Suprapubic skin (tissue), 4 donors: ENCODE measurements around the gene VAV2. TPM values are rescaled to one million over a fixed set of nuclear protein-coding genes. Genes with fewer than 3 reads are reported as not detected.

Experiments
- DNase-seq, 2 donors: peaks; one replicate each; pipeline ENCODE4 v3.0.0-alpha.2; 2019; ENCODE audit warnings: low spot score in 2 of 2
- H3K27ac ChIP-seq: fragments of 200-600 bp; sonication (generic); one replicate; pipeline ENCODE4 v1.5.1; 2019
- H3K27me3 ChIP-seq: fragments of 200-600 bp; sonication (generic); one replicate; pipeline ENCODE4 v1.5.1; 2019
- H3K36me3 ChIP-seq: fragments of 200-600 bp; sonication (generic); one replicate; pipeline ENCODE4 v1.5.1; 2019
- H3K4me1 ChIP-seq: fragments of 200-600 bp; sonication (generic); one replicate; pipeline ENCODE4 v1.5.1; 2019
- H3K4me3 ChIP-seq: fragments of 200-600 bp; sonication (generic); one replicate; pipeline ENCODE4 v1.5.1; 2019; ENCODE audit warnings: mild to moderate bottlenecking
- H3K9me3 ChIP-seq: fragments of 200-600 bp; sonication (generic); one replicate; pipeline ENCODE4 v1.5.1; 2019
- EP300 ChIP-seq: sonication (generic); formaldehyde crosslinking; IDR thresholded peaks from one replicate; pipeline ENCODE4 v1.6.1; 2017; ENCODE audit warnings: antibody characterized with exemption
- POLR2A ChIP-seq, 2 donors: fragments of 450-650 bp; IDR thresholded peaks; one replicate each; pipeline ENCODE4 v1.6.1; 2017; ENCODE audit warnings: antibody characterized with exemption in 2 of 2, mild to moderate bottlenecking in 2 of 2, moderate library complexity in 2 of 2
- POLR2AphosphoS5 ChIP-seq, 3 donors: sonication (generic); formaldehyde crosslinking; IDR thresholded peaks; one replicate each; pipeline ENCODE4 v1.6.1; 2017; ENCODE audit warnings: antibody characterized with exemption in 3 of 3
- WGBS: methylation state at CpG from one replicate; pipeline ENCODE4 v1.1.5; 2018; 5-methylcytosine and 5-hydroxymethylcytosine counted together
- total RNA-seq, 4 donors: library from RNA; depleted of rRNA; stranded (reverse); fragments of >200 nt; gene quantifications; one replicate each; pipeline ENCODE4 v1.1.0, GENCODE V29; 2016
- TF ChIP-seq, protein P1 (sequence below), 2 donors: fragments of 200-600 bp in 1 of 2; fragments of 450-650 bp in 1 of 2; sonication (generic) in 1 of 2; IDR thresholded peaks; one replicate each; pipeline ENCODE4 v1.5.1; 2016 to 2019; ENCODE audit warnings: antibody characterized with exemption in 2 of 2, mild to moderate bottlenecking in 1 of 2, moderate library complexity in 1 of 2

The VAV2 gene
- total RNA-seq, 4 donors from 2014 or later: 5.2 to 10.3 (median 6.4) TPM

DNA sequence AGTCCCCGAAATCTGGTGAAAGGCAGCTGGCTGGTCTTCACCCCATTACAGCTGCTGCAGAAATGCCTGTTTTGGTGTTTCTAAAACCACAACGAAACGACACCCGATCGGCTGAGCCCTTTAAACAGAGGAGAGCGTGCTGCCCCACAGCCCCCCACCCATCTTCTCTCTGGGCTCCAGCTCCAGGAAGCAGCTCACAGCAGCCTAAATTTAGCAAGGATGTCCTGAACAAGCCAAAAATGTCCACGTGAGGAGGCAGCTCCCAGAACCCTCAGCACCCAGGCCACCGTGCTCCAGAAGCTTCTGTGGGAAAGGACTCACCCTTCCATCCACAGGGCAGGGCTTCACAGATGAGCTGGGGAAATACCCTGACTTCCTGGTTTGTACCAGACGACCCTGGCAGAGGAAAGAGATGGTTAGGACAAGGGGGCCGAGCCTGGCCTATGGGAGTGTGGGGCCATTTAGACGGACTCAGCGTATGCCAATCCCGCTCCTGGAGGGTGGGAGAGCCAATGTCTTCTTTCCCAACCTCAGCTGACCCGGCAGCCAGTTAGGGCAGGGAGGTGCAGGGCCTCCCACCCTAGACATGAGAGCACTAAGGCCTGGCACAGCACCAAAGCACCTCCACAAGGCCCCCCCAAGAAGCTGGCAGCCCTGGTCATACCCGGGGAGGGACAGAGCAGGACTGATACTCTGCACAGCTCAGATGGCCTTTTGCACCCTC is 214.9 kb downstream of the VAV2 start:
- H3K27ac ChIP-seq: no peak overlapping the region
- DNase-seq: no peak
- TF ChIP-seq, protein P1, sequence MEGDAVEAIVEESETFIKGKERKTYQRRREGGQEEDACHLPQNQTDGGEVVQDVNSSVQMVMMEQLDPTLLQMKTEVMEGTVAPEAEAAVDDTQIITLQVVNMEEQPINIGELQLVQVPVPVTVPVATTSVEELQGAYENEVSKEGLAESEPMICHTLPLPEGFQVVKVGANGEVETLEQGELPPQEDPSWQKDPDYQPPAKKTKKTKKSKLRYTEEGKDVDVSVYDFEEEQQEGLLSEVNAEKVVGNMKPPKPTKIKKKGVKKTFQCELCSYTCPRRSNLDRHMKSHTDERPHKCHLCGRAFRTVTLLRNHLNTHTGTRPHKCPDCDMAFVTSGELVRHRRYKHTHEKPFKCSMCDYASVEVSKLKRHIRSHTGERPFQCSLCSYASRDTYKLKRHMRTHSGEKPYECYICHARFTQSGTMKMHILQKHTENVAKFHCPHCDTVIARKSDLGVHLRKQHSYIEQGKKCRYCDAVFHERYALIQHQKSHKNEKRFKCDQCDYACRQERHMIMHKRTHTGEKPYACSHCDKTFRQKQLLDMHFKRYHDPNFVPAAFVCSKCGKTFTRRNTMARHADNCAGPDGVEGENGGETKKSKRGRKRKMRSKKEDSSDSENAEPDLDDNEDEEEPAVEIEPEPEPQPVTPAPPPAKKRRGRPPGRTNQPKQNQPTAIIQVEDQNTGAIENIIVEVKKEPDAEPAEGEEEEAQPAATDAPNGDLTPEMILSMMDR (IDR thresholded peaks at IDR 0.05): no peak
- no peak for TF ChIP-seq POLR2A (IDR thresholded peaks at IDR 0.05)
- TF ChIP-seq EP300: no peak
- TF ChIP-seq POLR2AphosphoS5 (IDR thresholded peaks at IDR 0.05): no peak
- H3K27me3 ChIP-seq: no peaks in the 10 kb centered on the region
- H3K36me3 ChIP-seq: peaks cover 67% of the 10 kb centered on the region
- no peaks in the 10 kb centered on the region for H3K9me3 ChIP-seq
- 88% methylated on average over 15 of the region's 15 CpGs for WGBS
- H3K4me1 ChIP-seq: no peaks in the 10 kb centered on the region
- no peak overlapping the region for H3K4me3 ChIP-seq

DNA sequence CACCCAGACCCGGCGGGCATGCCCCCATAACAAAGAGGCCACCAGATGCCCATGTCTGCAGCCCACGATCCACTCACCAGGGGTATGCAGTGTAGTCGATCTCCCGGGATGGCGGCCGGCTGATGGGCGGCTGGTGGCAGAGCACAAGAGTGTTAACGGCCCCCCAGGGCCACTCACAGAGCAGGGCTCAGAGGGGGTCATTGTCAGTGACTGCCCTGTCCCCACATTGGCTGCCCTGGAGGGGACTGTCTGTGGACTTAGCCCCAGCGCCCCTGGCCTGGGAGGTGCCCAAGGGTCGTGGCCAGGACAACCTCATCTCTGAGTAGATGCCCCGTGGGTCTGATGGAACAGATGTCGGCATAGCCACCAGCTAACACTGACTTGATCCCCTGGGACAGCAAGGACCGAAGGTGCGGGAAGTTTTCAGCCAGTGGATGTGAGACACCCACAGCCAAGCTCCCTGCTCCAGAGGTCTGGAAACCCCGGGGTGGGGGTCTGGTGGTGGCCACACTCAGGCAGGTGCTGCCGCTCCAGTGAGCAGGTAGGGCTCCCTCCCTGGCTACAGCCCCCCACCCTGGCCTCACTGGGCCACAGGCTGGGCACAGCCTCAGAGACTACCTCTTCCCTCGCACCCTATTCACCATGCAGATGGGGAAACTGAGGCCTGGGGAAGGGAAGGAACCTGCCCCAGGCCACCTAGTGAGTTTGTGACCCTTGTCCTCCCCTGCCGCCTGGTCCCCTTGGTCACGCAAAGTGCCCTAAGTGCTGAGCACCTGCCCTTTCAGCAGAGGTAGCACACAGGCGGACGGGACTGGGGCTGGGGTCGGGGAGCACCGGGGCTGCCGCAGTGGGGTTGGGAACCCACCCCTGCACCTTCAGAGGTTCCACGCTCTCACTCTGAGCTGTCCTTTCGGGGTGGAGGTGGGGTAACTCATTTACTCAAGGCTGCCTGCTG is 215.9 kb downstream of the VAV2 start:
- no peaks in the 10 kb centered on the region for H3K27me3 ChIP-seq
- no peak for DNase-seq
- peaks cover 77% of the 10 kb centered on the region for H3K36me3 ChIP-seq
- TF ChIP-seq EP300: no peak
- TF ChIP-seq POLR2A (IDR thresholded peaks at IDR 0.05): no peak
- TF ChIP-seq, protein P1 (IDR thresholded peaks at IDR 0.05): no peak
- TF ChIP-seq POLR2AphosphoS5 (IDR thresholded peaks at IDR 0.05): no peak
- H3K4me1 ChIP-seq: no peaks in the 10 kb centered on the region
- H3K9me3 ChIP-seq: no peaks in the 10 kb centered on the region
- no peak overlapping the region for H3K4me3 ChIP-seq
- H3K27ac ChIP-seq: no peak overlapping the region
- 84% methylated on average over 9 of the region's 27 CpGs for WGBS

DNA sequence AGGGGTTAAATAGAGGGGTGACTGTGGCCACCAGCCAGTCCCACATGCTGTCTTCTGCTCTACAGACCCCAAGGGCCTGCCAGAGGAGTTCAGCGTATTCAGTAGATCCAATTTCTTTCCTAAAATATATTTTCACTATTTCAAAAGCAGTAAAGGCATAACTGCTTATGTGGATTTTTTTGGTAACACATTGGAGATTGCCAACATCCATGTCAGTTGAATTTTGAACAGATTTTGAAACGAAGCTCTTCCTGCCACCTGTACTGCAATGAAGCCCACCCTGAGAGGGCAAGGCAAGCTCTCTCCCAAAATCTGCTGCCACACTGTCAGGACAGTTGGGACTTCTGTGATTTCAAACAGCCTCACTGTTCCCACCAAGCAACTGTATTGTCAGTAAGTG is 216.8 kb downstream of the VAV2 start:
- no peaks in the 10 kb centered on the region for H3K27me3 ChIP-seq
- no peaks in the 10 kb centered on the region for H3K4me1 ChIP-seq
- no peak for DNase-seq
- TF ChIP-seq EP300: no peak
- no peak for TF ChIP-seq POLR2AphosphoS5 (IDR thresholded peaks at IDR 0.05)
- no peak for TF ChIP-seq POLR2A (IDR thresholded peaks at IDR 0.05)
- TF ChIP-seq, protein P1 (IDR thresholded peaks at IDR 0.05): no peak
- no peak overlapping the region for H3K4me3 ChIP-seq
- peaks cover 77% of the 10 kb centered on the region for H3K36me3 ChIP-seq
- H3K27ac ChIP-seq: no peak overlapping the region
- H3K9me3 ChIP-seq: no peaks in the 10 kb centered on the region
- 97% methylated on average over 2 of the region's 2 CpGs for WGBS

DNA sequence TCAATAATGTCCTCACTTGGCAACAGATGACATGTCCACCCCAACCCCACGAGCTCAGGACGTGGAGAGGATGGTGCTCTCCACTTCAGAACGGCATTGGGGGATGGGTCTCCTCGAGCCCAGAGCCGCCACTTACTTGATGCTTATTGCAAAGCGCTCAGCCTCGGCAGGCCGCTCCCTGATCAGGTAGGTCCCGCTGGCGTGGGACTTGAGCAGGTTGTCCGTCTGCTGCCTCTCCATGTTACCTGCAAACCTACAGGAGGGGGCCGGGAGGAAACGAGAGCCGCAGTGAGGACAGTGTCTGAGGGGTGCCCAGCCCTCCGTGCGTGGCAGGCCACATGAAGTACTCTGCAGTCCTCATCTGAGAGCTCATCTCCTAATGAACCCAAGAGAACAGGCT is 217.3 kb downstream of the VAV2 start:
- TF ChIP-seq, protein P1 (IDR thresholded peaks at IDR 0.05): no peak
- TF ChIP-seq POLR2A (IDR thresholded peaks at IDR 0.05) (no peak), EP300 (no peak), POLR2AphosphoS5 (IDR thresholded peaks at IDR 0.05) (no peak)
- Histone ChIP-seq H3K9me3 (no peaks in the 10 kb centered on the region), H3K4me1 (no peaks in the 10 kb centered on the region), H3K4me3 (no peak overlapping the region), H3K36me3 (peaks cover 81% of the 10 kb centered on the region), H3K27ac (no peak overlapping the region), H3K27me3 (no peaks in the 10 kb centered on the region)
- 100% methylated on average over 4 of the region's 16 CpGs for WGBS
- DNase-seq: no peak
